ENCODE measurements around the gene STKLD1. TPM values are rescaled to one million over a fixed set of nuclear protein-coding genes. Genes with fewer than 3 reads are reported as not detected.

Gene STKLD1
- polyA plus RNA-seq, 4 donors = 0.79 to 8.1 (median 3.0) TPM

DNA sequence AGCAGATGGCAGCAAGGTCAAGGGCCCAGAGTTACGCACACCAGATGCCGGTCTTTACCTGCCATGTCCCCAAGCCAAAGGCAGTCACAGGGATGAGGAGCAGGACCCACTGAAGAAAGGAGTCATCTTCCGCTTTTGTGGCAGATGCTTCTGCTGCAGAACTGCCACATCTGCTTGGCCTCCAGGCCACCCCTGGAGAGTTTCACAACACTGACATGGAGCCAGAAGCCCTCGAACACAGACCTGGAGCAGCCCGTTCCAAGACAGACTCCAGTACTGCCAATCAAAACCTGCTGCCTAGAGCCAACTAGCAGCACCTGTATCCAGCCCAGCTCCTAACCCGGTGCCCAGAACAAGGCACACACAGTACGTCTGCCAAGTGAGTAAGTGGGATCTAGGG, 21.4 kb upstream of the STKLD1 start:
- no peak overlapping the region for H3K4me3 ChIP-seq (ENCODE audit: low read depth in 1 of 3, low read length in 3 of 3)
- 85 to 89% (median 87%) methylated on average over 7 of the region's 7 CpGs for WGBS, 3 donors
- DNase-seq (no peak), FAIRE-seq (no peak)
- no peaks in the 10 kb centered on the region for H3K9me3 ChIP-seq (ENCODE audit: control insufficient read depth in 2 of 2, insufficient read depth in 1 of 2, low read depth in 1 of 2, low read length in 1 of 2)
- peaks cover 16 to 74% (median 17%) of the 10 kb centered on the region in 3 donors for H3K36me3 ChIP-seq (ENCODE audit: control insufficient read depth in 3 of 3, insufficient read depth in 2 of 3, low read depth in 1 of 3, low read length in 3 of 3)
- no peak overlapping the region for H3K27ac ChIP-seq (ENCODE audit: low read depth in 1 of 3, low read length in 2 of 3)
- H3K4me1 ChIP-seq (ENCODE audit: control insufficient read depth in 3 of 3, insufficient read depth in 2 of 3, low read depth in 1 of 3, low read length in 2 of 3) = peaks cover 0 to 36% (median 2%) of the 10 kb centered on the region in 3 donors
- no peaks in the 10 kb centered on the region for H3K27me3 ChIP-seq (ENCODE audit: control insufficient read depth in 3 of 3, insufficient read depth in 3 of 3, low read length in 3 of 3)

- Histone ChIP-seq H3K27ac (ENCODE audit: low read depth in 1 of 3, low read length in 2 of 3) (peak overlapping the region in 2 of 3 donors; percentile 15 to 75), H3K4me1 (ENCODE audit: control insufficient read depth in 3 of 3, insufficient read depth in 2 of 3, low read depth in 1 of 3, low read length in 2 of 3) (peaks cover 0 to 48% (median 2%) of the 10 kb centered on the region in 3 donors)
- no peak for FAIRE-seq
These were observed 20.2 kb upstream of the STKLD1 start for GRCh38 chr9:133355881-133356357.

GRCh38 chr9:133356391-133357091, 19.6 kb upstream of the STKLD1 start, which contains the start of the genes SURF1 and SURF2:
TSS of gene SURF1 (minus strand) at chr9:133356487. CDS start at chr9:133356453, 34 bp downstream.
TSS of gene SURF2 (plus strand) at chr9:133356550. CDS start at chr9:133356593, 43 bp downstream.
- FAIRE-seq (no peak), DNase-seq (peak; percentile 86 to 95)
- Histone ChIP-seq H3K27ac (ENCODE audit: low read depth in 1 of 3, low read length in 2 of 3) (peak within 1 kb of the TSS; percentile 15 to 75 (median 49)), H3K9me3 (ENCODE audit: control insufficient read depth in 2 of 2, insufficient read depth in 1 of 2, low read depth in 1 of 2, low read length in 1 of 2) (no peaks in the 10 kb centered on the region), H3K4me3 (ENCODE audit: low read depth in 1 of 3, low read length in 3 of 3) (peak within 1 kb of the TSS; percentile 77 to 82 (median 79)), H3K4me1 (ENCODE audit: control insufficient read depth in 3 of 3, insufficient read depth in 2 of 3, low read depth in 1 of 3, low read length in 2 of 3) (peaks cover 0 to 52% (median 2%) of the 10 kb centered on the region in 3 donors), H3K36me3 (ENCODE audit: control insufficient read depth in 3 of 3, insufficient read depth in 2 of 3, low read depth in 1 of 3, low read length in 3 of 3) (peaks cover under 1 to 78% (median 7%) of the 10 kb centered on the region in 3 donors), H3K27me3 (ENCODE audit: control insufficient read depth in 3 of 3, insufficient read depth in 3 of 3, low read length in 3 of 3) (no peaks in the 10 kb centered on the region)
- 0 to 1% (median 1%) methylated on average over 46 to 78 of the region's 78 CpGs for WGBS, 3 donors

More at GRCh38 chr9:133355881-133356357, 20.2 kb upstream of the STKLD1 start:
- no peak for DNase-seq
- WGBS, 3 donors = 0% methylated on average over 26 to 31 of the region's 31 CpGs
- peaks cover 5 to 77% (median 10%) of the 10 kb centered on the region in 3 donors for H3K36me3 ChIP-seq (ENCODE audit: control insufficient read depth in 3 of 3, insufficient read depth in 2 of 3, low read depth in 1 of 3, low read length in 3 of 3)
- no peaks in the 10 kb centered on the region for H3K27me3 ChIP-seq (ENCODE audit: control insufficient read depth in 3 of 3, insufficient read depth in 3 of 3, low read length in 3 of 3)
- no peaks in the 10 kb centered on the region for H3K9me3 ChIP-seq (ENCODE audit: control insufficient read depth in 2 of 2, insufficient read depth in 1 of 2, low read depth in 1 of 2, low read length in 1 of 2)
- peak overlapping the region; percentile 77 to 82 (median 79) for H3K4me3 ChIP-seq (ENCODE audit: low read depth in 1 of 3, low read length in 3 of 3)

- H3K36me3 ChIP-seq (ENCODE audit: control insufficient read depth in 3 of 3, insufficient read depth in 2 of 3, low read depth in 1 of 3, low read length in 3 of 3) = peaks cover 0 to 78% (median 8%) of the 10 kb centered on the region in 3 donors
These were observed 18.5 kb upstream of the STKLD1 start for GRCh38 chr9:133357656-133358055.

DNA sequence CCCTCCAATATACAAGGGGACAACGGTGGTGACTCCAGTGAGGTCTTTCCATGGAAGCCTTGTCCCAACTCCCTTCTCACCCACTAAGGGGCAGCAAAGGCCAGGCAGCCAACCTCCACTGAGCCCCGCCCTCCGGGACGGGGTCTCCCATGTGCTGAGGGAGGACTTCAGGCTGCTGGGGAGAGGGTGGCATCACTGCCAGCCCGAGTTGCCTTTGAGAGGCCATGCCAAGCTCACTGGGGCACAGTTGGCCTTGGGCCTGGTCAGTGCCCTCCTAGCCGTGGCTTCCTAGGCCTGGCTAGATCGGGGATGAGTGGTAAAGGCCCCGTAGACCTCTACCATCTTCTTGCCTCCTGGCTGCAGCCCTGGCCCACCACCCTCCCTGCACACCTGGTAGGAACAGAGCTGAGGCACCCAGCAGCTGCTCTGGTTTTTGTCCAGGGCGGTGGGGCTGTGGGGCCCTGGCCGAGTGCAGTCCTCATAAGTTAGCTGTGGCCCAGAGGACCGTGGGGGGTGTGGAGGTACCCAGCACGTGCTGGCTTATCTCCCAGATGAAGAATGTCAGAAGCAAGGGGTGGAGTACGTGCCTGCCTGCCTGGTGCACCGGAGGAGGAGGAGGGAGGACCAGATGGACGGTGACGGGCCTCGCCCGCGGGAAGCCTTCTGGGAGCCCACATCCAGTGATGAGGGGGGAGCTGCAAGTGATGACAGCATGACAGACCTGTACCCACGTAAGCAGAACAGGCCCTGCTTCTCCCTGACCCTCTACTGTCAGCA, 16.6 kb upstream of the STKLD1 start:
- WGBS, 3 donors = 39 to 62% (median 53%) methylated on average over 18 to 20 of the region's 20 CpGs
- no peak for FAIRE-seq
- peaks cover 3 to 77% (median 16%) of the 10 kb centered on the region in 3 donors for H3K36me3 ChIP-seq (ENCODE audit: control insufficient read depth in 3 of 3, insufficient read depth in 2 of 3, low read depth in 1 of 3, low read length in 3 of 3)

More at GRCh38 chr9:133357656-133358055, 18.5 kb upstream of the STKLD1 start:
- H3K27ac ChIP-seq (ENCODE audit: low read depth in 1 of 3, low read length in 2 of 3) = no peak overlapping the region
- WGBS, 3 donors = 80 to 84% (median 84%) methylated on average over 14 of the region's 14 CpGs
- peaks cover 2 to 56% (median 2%) of the 10 kb centered on the region in 3 donors for H3K4me1 ChIP-seq (ENCODE audit: control insufficient read depth in 3 of 3, insufficient read depth in 2 of 3, low read depth in 1 of 3, low read length in 2 of 3)
- peak overlapping the region in 1 of 3 donors; percentile 69 for H3K4me3 ChIP-seq (ENCODE audit: low read depth in 1 of 3, low read length in 3 of 3)
- no peaks in the 10 kb centered on the region for H3K27me3 ChIP-seq (ENCODE audit: control insufficient read depth in 3 of 3, insufficient read depth in 3 of 3, low read length in 3 of 3)
- DNase-seq (no peak), FAIRE-seq (no peak)
- no peaks in the 10 kb centered on the region for H3K9me3 ChIP-seq (ENCODE audit: control insufficient read depth in 2 of 2, insufficient read depth in 1 of 2, low read depth in 1 of 2, low read length in 1 of 2)

DNA sequence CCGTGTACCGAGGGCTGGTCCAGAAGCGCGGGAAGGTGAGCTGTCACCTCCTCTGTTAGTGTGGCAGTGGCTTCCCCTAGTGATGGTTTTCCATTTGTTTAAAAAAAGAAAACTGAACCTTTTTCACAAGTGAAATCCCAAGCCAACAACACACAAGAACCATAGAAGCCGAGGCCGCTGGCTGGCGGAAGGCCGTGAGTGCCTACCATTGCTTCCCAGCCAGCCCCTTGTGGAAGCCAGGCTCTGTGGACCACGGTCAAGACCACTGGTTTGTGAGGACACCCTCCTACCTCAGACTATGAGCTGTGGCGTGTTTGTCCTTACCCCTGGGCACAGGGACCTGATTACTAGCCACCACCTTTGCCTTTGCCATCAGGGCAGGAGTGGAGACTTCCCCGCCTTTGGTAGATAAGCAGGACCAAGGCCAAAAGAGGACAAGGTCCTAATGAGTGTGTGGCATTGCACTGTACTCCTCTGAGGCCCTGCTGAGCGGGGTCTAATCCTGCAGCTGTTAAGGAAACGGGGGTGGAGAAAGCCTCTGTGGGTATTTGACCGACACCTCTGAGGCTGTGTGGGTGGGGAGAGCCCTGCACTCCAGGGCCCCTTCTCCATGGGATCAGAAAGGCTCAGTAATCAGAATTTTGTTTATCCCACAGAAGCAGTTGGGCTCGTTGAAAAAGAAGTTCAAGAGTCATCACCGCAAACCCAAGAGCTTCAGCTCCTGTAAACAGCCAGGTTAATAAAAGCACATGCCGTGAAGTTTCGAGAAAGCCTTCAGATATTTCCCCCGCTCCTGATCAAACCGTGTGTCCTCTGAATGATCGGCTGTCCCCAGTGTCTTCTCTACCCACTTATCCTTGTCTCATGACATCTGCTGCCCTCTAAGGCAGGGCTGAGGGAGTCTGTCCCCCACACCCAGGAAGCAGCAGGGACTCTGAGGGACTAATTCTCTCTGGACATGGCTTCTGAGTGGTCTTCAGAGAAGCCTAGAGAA, 15.5 kb upstream of the STKLD1 start:
- Histone ChIP-seq H3K27me3 (ENCODE audit: control insufficient read depth in 3 of 3, insufficient read depth in 3 of 3, low read length in 3 of 3) (no peaks in the 10 kb centered on the region), H3K4me1 (ENCODE audit: control insufficient read depth in 3 of 3, insufficient read depth in 2 of 3, low read depth in 1 of 3, low read length in 2 of 3) (peaks cover 0 to 53% (median 2%) of the 10 kb centered on the region in 3 donors), H3K27ac (ENCODE audit: low read depth in 1 of 3, low read length in 2 of 3) (peak overlapping the region; percentile 10 to 67 (median 52)), H3K9me3 (ENCODE audit: control insufficient read depth in 2 of 2, insufficient read depth in 1 of 2, low read depth in 1 of 2, low read length in 1 of 2) (no peaks in the 10 kb centered on the region), H3K36me3 (ENCODE audit: control insufficient read depth in 3 of 3, insufficient read depth in 2 of 3, low read depth in 1 of 3, low read length in 3 of 3) (peaks cover 5 to 84% (median 21%) of the 10 kb centered on the region in 3 donors), H3K4me3 (ENCODE audit: low read depth in 1 of 3, low read length in 3 of 3) (no peak overlapping the region)
- DNase-seq (peak in 1 of 2 donors; percentile 92), FAIRE-seq (no peak)
- 47 to 68% (median 55%) methylated on average over 21 of the region's 21 CpGs for WGBS, 3 donors

More for the DNA sequence above, 16.6 kb upstream of the STKLD1 start:
- no peak overlapping the region for H3K4me3 ChIP-seq (ENCODE audit: low read depth in 1 of 3, low read length in 3 of 3)
- H3K9me3 ChIP-seq (ENCODE audit: control insufficient read depth in 2 of 2, insufficient read depth in 1 of 2, low read depth in 1 of 2, low read length in 1 of 2) = no peaks in the 10 kb centered on the region
- peaks cover 2 to 56% (median 2%) of the 10 kb centered on the region in 3 donors for H3K4me1 ChIP-seq (ENCODE audit: control insufficient read depth in 3 of 3, insufficient read depth in 2 of 3, low read depth in 1 of 3, low read length in 2 of 3)
- no peaks in the 10 kb centered on the region for H3K27me3 ChIP-seq (ENCODE audit: control insufficient read depth in 3 of 3, insufficient read depth in 3 of 3, low read length in 3 of 3)
- peak in 1 of 2 donors; percentile 37 for DNase-seq
- H3K27ac ChIP-seq (ENCODE audit: low read depth in 1 of 3, low read length in 2 of 3) = peak overlapping the region in 1 of 3 donors; percentile 46

- no peak for FAIRE-seq
- no peak overlapping the region for H3K4me3 ChIP-seq (ENCODE audit: low read depth in 1 of 3, low read length in 3 of 3)
- WGBS, 3 donors = 79 to 85% (median 83%) methylated on average over 13 of the region's 13 CpGs
- no peaks in the 10 kb centered on the region for H3K27me3 ChIP-seq (ENCODE audit: control insufficient read depth in 3 of 3, insufficient read depth in 3 of 3, low read length in 3 of 3)
- peaks cover 5 to 90% (median 29%) of the 10 kb centered on the region in 3 donors for H3K36me3 ChIP-seq (ENCODE audit: control insufficient read depth in 3 of 3, insufficient read depth in 2 of 3, low read depth in 1 of 3, low read length in 3 of 3)
- peaks cover 0 to 56% (median 2%) of the 10 kb centered on the region in 3 donors for H3K4me1 ChIP-seq (ENCODE audit: control insufficient read depth in 3 of 3, insufficient read depth in 2 of 3, low read depth in 1 of 3, low read length in 2 of 3)
- no peaks in the 10 kb centered on the region for H3K9me3 ChIP-seq (ENCODE audit: control insufficient read depth in 2 of 2, insufficient read depth in 1 of 2, low read depth in 1 of 2, low read length in 1 of 2)
- peak overlapping the region in 1 of 3 donors; percentile 4 for H3K27ac ChIP-seq (ENCODE audit: low read depth in 1 of 3, low read length in 2 of 3)
- no peak for DNase-seq
These were observed 14.6 kb upstream of the STKLD1 start for GRCh38 chr9:133361507-133362092.
